ENCODE measurements around the gene HP1BP3.

DNA sequence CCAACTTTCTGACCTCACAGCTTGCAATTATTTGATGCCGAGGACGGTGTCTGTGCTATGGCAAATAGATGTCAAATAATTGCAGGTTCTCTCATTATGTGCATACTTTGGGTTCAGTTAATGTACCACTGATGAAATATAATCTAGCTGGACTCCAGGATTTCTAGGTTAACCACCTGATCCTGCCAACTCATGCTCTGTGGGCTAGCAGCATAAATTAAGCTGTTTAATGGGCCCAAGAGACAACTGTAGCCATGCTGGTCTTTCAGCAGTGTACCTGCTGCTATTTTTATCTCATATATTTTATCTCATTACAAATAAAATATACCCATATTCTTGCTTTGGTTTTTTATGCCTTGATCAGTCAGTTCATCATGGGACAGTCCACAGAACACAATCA lies 43.3 kb upstream of the HP1BP3 start:
- TF ChIP-seq, protein P1, sequence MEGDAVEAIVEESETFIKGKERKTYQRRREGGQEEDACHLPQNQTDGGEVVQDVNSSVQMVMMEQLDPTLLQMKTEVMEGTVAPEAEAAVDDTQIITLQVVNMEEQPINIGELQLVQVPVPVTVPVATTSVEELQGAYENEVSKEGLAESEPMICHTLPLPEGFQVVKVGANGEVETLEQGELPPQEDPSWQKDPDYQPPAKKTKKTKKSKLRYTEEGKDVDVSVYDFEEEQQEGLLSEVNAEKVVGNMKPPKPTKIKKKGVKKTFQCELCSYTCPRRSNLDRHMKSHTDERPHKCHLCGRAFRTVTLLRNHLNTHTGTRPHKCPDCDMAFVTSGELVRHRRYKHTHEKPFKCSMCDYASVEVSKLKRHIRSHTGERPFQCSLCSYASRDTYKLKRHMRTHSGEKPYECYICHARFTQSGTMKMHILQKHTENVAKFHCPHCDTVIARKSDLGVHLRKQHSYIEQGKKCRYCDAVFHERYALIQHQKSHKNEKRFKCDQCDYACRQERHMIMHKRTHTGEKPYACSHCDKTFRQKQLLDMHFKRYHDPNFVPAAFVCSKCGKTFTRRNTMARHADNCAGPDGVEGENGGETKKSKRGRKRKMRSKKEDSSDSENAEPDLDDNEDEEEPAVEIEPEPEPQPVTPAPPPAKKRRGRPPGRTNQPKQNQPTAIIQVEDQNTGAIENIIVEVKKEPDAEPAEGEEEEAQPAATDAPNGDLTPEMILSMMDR (IDR thresholded peaks at IDR 0.05; ENCODE audit: low read depth, low read length, poor library complexity, severe bottlenecking): no peak
- TF ChIP-seq EZH2phosphoT487 (IDR thresholded peaks at IDR 0.05; ENCODE audit: borderline replicate concordance, low read length): no peak

Data from DOHH2 (cell line).